ENCODE measurements around the gene SPATA31D1. TPM values are rescaled to one million over a fixed set of nuclear protein-coding genes. Genes with fewer than 3 reads are reported as not detected.

Gene SPATA31D1
- total and polyA plus RNA-seq, 2 donors (not counting 3 experiments of a cell fraction or from before 2014, with no cell fraction given), result not detected

DNA sequence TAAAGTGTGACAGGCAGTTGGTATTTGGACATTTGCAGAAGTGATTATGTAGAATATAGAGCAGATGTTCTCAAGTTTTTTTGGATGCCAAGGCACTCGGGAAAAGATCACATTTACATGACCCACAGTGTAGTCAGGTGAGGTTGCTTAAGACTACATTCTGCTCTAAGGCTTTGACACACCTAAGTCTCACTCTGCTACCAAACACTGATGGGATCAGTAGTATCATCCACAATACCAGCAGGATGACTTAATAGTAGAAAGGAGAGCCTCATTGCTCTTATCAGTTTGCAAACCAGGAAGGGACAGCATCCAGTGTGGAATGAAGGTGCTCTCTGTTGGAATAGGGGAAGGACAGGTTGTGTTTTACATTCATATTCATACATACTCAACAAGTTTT, 2.5 kb upstream of the SPATA31D1 start:
- H3K79me2 ChIP-seq (ENCODE audit: control insufficient read depth, insufficient read depth, low read length), result no peaks in the 10 kb centered on the region
- no peak overlapping the region for H2AFZ ChIP-seq (ENCODE audit: low read depth, low read length)
- H3K9me1 ChIP-seq (replicated peaks; ENCODE audit: control insufficient read depth, extremely low read depth, insufficient read depth, low read length), result no peaks in the 10 kb centered on the region
- BruUV-seq (replicated peaks), result no TSS peak
- TF ChIP-seq GATA2 (IDR thresholded peaks at IDR 0.05; ENCODE audit: insufficient read depth, insufficient read length, low read depth, low read length) (no peak), EZH2 (IDR thresholded peaks at IDR 0.05; ENCODE audit: borderline replicate concordance, low read depth, low read length, severe bottlenecking) (no peak), POLR2AphosphoS5 (IDR thresholded peaks at IDR 0.05; ENCODE audit: insufficient read depth, low read depth, low read length) (no peak), POLR2A (IDR thresholded peaks at IDR 0.05; ENCODE audit: low read depth, low read length) (no peak), JUN (IDR thresholded peaks at IDR 0.05; ENCODE audit: borderline replicate concordance, insufficient read depth, insufficient read length, low read depth) (no peak), FOS (IDR thresholded peaks at IDR 0.05; ENCODE audit: borderline replicate concordance, insufficient read depth, low read length) (no peak)
- TF ChIP-seq, protein P1, sequence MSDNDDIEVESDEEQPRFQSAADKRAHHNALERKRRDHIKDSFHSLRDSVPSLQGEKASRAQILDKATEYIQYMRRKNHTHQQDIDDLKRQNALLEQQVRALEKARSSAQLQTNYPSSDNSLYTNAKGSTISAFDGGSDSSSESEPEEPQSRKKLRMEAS (IDR thresholded peaks at IDR 0.05; ENCODE audit: insufficient read depth, insufficient read length), result no peak
- TF ChIP-seq, protein P2, sequence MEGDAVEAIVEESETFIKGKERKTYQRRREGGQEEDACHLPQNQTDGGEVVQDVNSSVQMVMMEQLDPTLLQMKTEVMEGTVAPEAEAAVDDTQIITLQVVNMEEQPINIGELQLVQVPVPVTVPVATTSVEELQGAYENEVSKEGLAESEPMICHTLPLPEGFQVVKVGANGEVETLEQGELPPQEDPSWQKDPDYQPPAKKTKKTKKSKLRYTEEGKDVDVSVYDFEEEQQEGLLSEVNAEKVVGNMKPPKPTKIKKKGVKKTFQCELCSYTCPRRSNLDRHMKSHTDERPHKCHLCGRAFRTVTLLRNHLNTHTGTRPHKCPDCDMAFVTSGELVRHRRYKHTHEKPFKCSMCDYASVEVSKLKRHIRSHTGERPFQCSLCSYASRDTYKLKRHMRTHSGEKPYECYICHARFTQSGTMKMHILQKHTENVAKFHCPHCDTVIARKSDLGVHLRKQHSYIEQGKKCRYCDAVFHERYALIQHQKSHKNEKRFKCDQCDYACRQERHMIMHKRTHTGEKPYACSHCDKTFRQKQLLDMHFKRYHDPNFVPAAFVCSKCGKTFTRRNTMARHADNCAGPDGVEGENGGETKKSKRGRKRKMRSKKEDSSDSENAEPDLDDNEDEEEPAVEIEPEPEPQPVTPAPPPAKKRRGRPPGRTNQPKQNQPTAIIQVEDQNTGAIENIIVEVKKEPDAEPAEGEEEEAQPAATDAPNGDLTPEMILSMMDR (IDR thresholded peaks at IDR 0.05; ENCODE audit: extremely low read depth in 1 of 2, insufficient read depth in 1 of 2, low read depth in 1 of 2, low read length in 2 of 2), result no peak
- H3K9me3 ChIP-seq (replicated peaks; ENCODE audit: control insufficient read depth, insufficient read depth, low read length), result no peaks in the 10 kb centered on the region
- intact Hi-C loops (cut with micrococcal nuclease), result loop anchor here (10.0 kb wide), 1 partner anchor 101 kb away; no protein-coding TSS in a partner anchor
- no peaks in the 10 kb centered on the region for H3K4me1 ChIP-seq (ENCODE audit: control insufficient read depth, extremely low read depth, insufficient read depth, low read length)
- H3K27ac ChIP-seq (ENCODE audit: insufficient read depth, low read depth, low read length), result no peak overlapping the region
- H3K27me3 ChIP-seq (ENCODE audit: control insufficient read depth in 2 of 2, insufficient read depth in 2 of 2, low read length in 2 of 2), result no peaks in the 10 kb centered on the region
- H3K36me3 ChIP-seq (ENCODE audit: control insufficient read depth in 2 of 2, extremely low read depth in 1 of 2, insufficient read depth in 2 of 2, low read length in 2 of 2), result no peaks in the 10 kb centered on the region
- DNase-seq (ENCODE audit: low read depth, low spot score) (no peak), FAIRE-seq (no peak)
- dilution Hi-C loops (cut with MboI; ENCODE audit: extremely low pct_ligation_motif_present, low sequenced_read_pairs), result no loop called here
- ChIA-PET POLR2A (no interaction called here), CTCF (no interaction called here)
- H3K4me2 ChIP-seq (ENCODE audit: insufficient read depth, low read length), result no peak overlapping the region
- H4K20me1 ChIP-seq (replicated peaks; ENCODE audit: control insufficient read depth, extremely low read depth, insufficient read depth, low read length), result no peaks in the 10 kb centered on the region
- no peak overlapping the region for H3K9ac ChIP-seq (replicated peaks; ENCODE audit: extremely low read depth, insufficient read depth, low read length)
- no peak overlapping the region for H3K4me3 ChIP-seq (replicated peaks in 1 of 3; ENCODE audit: insufficient read depth in 1 of 3, low read depth in 1 of 3, low read length in 3 of 3)

All from endothelial cell of umbilical vein (primary cell).